NAMALWA (cell line): ENCODE data around the gene LSR.

ENCODE experiments used
- DNase-seq: peaks from one replicate; pipeline ENCODE4 v3.0.0-alpha.2; 2015; ENCODE audit warnings: low spot score

LSR gene

GRCh38 chr19:35302446-35302845 lies 53.6 kb downstream of the LSR start:
- DNase-seq, result no peak

GRCh38 chr19:35303357-35303915 lies 54.6 kb downstream of the LSR start:
- no peak for DNase-seq

- no peak for DNase-seq
Measured at GRCh38 chr19:35304036-35304435, 55.2 kb downstream of the LSR start.

GRCh38 chr19:35305181-35305580 lies 56.4 kb downstream of the LSR start:
- DNase-seq, result no peak

- peak; percentile 47 for DNase-seq
Measured at GRCh38 chr19:35306473-35307246, 57.9 kb downstream of the LSR start.

- DNase-seq, result no peak
Measured at GRCh38 chr19:35307931-35308330, 59.1 kb downstream of the LSR start.

GRCh38 chr19:35308910-35309309 lies 60.1 kb downstream of the LSR start:
- no peak for DNase-seq

- DNase-seq, result no peak
Measured at GRCh38 chr19:35309481-35310279, 60.9 kb downstream of the LSR start.

- DNase-seq, result no peak
Measured at GRCh38 chr19:35310331-35310730, 61.5 kb downstream of the LSR start.

- DNase-seq, result no peak
Measured at GRCh38 chr19:35310811-35311465, 62.1 kb downstream of the LSR start.

GRCh38 chr19:35311901-35312665 lies 63.3 kb downstream of the LSR start:
- DNase-seq, result no peak

GRCh38 chr19:35313587-35313986 lies 64.8 kb downstream of the LSR start:
- DNase-seq, result no peak

- DNase-seq, result no peak
Measured at GRCh38 chr19:35314031-35314430, 65.2 kb downstream of the LSR start.

GRCh38 chr19:35314858-35315470 lies 66.2 kb downstream of the LSR start:
- no peak for DNase-seq

- DNase-seq, result peak; percentile 41
Measured at GRCh38 chr19:35315883-35316282, 67.1 kb downstream of the LSR start.

- DNase-seq, result no peak
Measured at GRCh38 chr19:35316560-35316959, 67.8 kb downstream of the LSR start.
